ENCODE results near the gene DUOXA2. TPM values are rescaled to one million over a fixed set of nuclear protein-coding genes. Genes with fewer than 3 reads are reported as not detected.

The DUOXA2 gene
- total and polyA plus RNA-seq, 7 donors, result 0.11 TPM; not detected in 6

- Histone ChIP-seq H3K4me1 (no peaks in the 10 kb centered on the region), H3K27me3 (ENCODE audit: insufficient read depth in 3 of 3, low read length in 2 of 3) (no peaks in the 10 kb centered on the region), H3K36me3 (ENCODE audit: insufficient read depth in 1 of 2, low read depth in 1 of 2) (no peaks in the 10 kb centered on the region), H3K9me3 (no peaks in the 10 kb centered on the region), H3K27ac (no peak overlapping the region), H3K4me3 (no peak overlapping the region)
- ATAC-seq (no peak), DNase-seq (no peak)
- no peak for TF ChIP-seq CTCF (IDR thresholded peaks at IDR 0.05)
- WGBS, 3 donors, result 79 to 85% (median 84%) methylated on average over 12 of the region's 12 CpGs
- intact Hi-C loops (cut with DNase I), result no loop called here
Measured at GRCh38 chr15:45148076-45149059, 34.2 kb downstream of the DUOXA2 start.

GRCh38 chr15:45149060-45149459 lies 34.9 kb downstream of the DUOXA2 start:
- WGBS, 3 donors, result 67 to 83% (median 80%) methylated on average over 1 of the region's 1 CpG
- DNase-seq (no peak), ATAC-seq (no peak)
- intact Hi-C loops (cut with DNase I), result no loop called here
- Histone ChIP-seq H3K27me3 (ENCODE audit: insufficient read depth in 3 of 3, low read length in 2 of 3) (no peaks in the 10 kb centered on the region), H3K9me3 (no peaks in the 10 kb centered on the region), H3K4me1 (no peaks in the 10 kb centered on the region), H3K36me3 (ENCODE audit: insufficient read depth in 1 of 2, low read depth in 1 of 2) (no peaks in the 10 kb centered on the region), H3K4me3 (no peak overlapping the region), H3K27ac (no peak overlapping the region)
- no peak for TF ChIP-seq CTCF (IDR thresholded peaks at IDR 0.05)

- H3K27me3 ChIP-seq (ENCODE audit: insufficient read depth in 3 of 3, low read length in 2 of 3), result no peaks in the 10 kb centered on the region
- no peak for DNase-seq
- no peaks in the 10 kb centered on the region for H3K36me3 ChIP-seq (ENCODE audit: insufficient read depth in 1 of 2, low read depth in 1 of 2)
- intact Hi-C loops (cut with DNase I), result no loop called here
- H3K4me1 ChIP-seq, result no peaks in the 10 kb centered on the region
- no peaks in the 10 kb centered on the region for H3K9me3 ChIP-seq
- no peak for TF ChIP-seq CTCF (IDR thresholded peaks at IDR 0.05)
- H3K27ac ChIP-seq, result no peak overlapping the region
- 70 to 80% (median 71%) methylated on average over 6 of the region's 6 CpGs for WGBS, 3 donors
- ATAC-seq, result no peak
- H3K4me3 ChIP-seq, result no peak overlapping the region
Measured at GRCh38 chr15:45150481-45150880, 36.4 kb downstream of the DUOXA2 start.

- no peak for TF ChIP-seq CTCF (IDR thresholded peaks at IDR 0.05)
- intact Hi-C loops (cut with DNase I), result no loop called here
- H3K4me3 ChIP-seq, result no peak overlapping the region
- ATAC-seq (no peak), DNase-seq (no peak)
- no peaks in the 10 kb centered on the region for H3K36me3 ChIP-seq (ENCODE audit: insufficient read depth in 1 of 2, low read depth in 1 of 2)
- no peaks in the 10 kb centered on the region for H3K27me3 ChIP-seq (ENCODE audit: insufficient read depth in 3 of 3, low read length in 2 of 3)
- H3K9me3 ChIP-seq, result no peaks in the 10 kb centered on the region
- no peak overlapping the region for H3K27ac ChIP-seq
- 87 to 88% (median 87%) methylated on average over 6 of the region's 6 CpGs for WGBS, 3 donors
- H3K4me1 ChIP-seq, result no peaks in the 10 kb centered on the region
Measured at GRCh38 chr15:45150997-45151396, 36.9 kb downstream of the DUOXA2 start.

Data from psoas muscle (tissue), 8 donors.